ENCODE data around the gene SPEN.

DNA sequence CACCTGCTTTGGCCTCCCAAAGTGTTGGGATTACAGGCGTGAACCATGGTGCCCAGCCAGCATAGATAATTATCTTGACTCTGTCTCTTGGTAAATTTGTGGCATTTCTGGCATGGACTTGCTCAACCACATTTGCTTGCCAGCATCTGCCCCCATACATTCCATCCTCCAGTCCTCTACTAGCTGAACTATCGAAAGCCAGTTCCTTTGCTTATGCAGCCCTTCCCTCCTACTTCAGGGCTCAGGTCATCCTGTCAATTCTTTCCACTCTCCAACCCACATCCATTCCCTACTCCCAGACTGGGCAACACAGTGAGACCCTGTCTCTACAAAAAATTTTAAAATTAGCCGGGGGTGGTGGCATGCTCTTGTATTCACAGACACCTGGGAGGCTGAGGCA, 27.0 kb upstream of the SPEN start:
- TF ChIP-seq, protein P1, sequence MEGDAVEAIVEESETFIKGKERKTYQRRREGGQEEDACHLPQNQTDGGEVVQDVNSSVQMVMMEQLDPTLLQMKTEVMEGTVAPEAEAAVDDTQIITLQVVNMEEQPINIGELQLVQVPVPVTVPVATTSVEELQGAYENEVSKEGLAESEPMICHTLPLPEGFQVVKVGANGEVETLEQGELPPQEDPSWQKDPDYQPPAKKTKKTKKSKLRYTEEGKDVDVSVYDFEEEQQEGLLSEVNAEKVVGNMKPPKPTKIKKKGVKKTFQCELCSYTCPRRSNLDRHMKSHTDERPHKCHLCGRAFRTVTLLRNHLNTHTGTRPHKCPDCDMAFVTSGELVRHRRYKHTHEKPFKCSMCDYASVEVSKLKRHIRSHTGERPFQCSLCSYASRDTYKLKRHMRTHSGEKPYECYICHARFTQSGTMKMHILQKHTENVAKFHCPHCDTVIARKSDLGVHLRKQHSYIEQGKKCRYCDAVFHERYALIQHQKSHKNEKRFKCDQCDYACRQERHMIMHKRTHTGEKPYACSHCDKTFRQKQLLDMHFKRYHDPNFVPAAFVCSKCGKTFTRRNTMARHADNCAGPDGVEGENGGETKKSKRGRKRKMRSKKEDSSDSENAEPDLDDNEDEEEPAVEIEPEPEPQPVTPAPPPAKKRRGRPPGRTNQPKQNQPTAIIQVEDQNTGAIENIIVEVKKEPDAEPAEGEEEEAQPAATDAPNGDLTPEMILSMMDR (IDR thresholded peaks at IDR 0.05; ENCODE audit: borderline replicate concordance, extremely low read depth, low read length, poor library complexity, severe bottlenecking) = no peak
- TF ChIP-seq EZH2 (IDR thresholded peaks at IDR 0.05; ENCODE audit: borderline replicate concordance, low read depth, low read length, severe bottlenecking) = no peak
